ENCODE results near the gene TBX1.

The TBX1 gene

DNA sequence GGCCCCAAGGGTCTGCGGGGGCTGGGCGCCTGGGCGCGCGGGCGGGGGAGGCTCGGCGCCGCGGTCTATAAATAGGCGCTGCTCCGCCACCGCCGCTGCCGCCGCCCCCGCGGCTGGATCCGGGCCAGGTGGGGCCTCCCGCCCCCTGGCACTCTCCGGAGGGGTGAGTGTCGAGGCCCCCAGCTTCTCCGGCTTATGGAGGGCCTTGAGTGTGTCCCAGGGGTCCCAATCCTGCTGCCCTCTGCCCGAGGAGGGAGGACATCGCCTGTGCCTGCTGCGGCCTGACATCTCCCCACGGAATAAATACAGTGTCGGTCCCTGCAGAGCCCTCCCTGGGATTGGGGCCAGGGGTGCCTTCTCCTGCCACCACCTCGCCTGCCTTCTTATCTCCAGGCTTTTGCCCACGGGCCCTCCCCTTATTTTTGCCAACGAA, 41.5 kb upstream of the TBX1 start:
- Mint-ChIP-seq H3K36me3 (ENCODE audit: low read depth) (peaks cover 22% of the 10 kb centered on the region), H3K9me3 (no peaks in the 10 kb centered on the region), H3K4me3 (peak overlapping the region; percentile 82 to 89 (median 87)), H3K4me1 (peaks cover 33% of the 10 kb centered on the region), H3K27ac (peak overlapping the region in 1 of 3 experiments; percentile 25), H3K27me3 (ENCODE audit: low read depth) (peaks cover 48% of the 10 kb centered on the region)
- TF ChIP-seq, protein P1, sequence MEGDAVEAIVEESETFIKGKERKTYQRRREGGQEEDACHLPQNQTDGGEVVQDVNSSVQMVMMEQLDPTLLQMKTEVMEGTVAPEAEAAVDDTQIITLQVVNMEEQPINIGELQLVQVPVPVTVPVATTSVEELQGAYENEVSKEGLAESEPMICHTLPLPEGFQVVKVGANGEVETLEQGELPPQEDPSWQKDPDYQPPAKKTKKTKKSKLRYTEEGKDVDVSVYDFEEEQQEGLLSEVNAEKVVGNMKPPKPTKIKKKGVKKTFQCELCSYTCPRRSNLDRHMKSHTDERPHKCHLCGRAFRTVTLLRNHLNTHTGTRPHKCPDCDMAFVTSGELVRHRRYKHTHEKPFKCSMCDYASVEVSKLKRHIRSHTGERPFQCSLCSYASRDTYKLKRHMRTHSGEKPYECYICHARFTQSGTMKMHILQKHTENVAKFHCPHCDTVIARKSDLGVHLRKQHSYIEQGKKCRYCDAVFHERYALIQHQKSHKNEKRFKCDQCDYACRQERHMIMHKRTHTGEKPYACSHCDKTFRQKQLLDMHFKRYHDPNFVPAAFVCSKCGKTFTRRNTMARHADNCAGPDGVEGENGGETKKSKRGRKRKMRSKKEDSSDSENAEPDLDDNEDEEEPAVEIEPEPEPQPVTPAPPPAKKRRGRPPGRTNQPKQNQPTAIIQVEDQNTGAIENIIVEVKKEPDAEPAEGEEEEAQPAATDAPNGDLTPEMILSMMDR (IDR thresholded peaks at IDR 0.05; ENCODE audit: unreplicated experiment in 3 of 3) = no peak

DNA sequence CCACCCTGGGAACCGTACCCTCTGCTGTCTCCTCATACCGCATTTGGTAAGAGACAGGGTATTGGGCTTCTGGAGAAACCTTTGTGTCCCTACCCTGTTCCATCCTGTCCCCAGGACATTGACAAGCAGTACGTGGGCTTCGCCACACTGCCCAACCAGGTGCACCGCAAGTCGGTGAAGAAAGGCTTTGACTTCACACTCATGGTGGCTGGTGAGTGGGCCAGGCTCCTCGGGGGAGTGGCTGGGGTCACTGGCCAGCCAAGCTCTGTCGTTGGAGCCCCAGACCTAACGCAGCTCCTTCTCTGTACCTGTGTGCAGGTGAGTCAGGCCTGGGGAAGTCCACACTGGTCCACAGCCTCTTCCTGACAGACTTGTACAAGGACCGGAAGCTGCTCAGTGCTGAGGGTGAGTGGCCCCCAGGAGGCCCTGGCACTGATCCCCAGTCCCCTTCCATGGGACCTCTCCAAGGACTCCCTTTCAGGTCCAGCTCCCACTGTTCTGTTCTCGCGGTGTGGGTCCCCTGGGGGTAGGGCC, 41.0 kb upstream of the TBX1 start:
- no peaks in the 10 kb centered on the region for H3K9me3 Mint-ChIP-seq
- H3K36me3 Mint-ChIP-seq (ENCODE audit: low read depth) = peaks cover 22% of the 10 kb centered on the region
- peaks cover 33% of the 10 kb centered on the region for H3K4me1 Mint-ChIP-seq
- TF ChIP-seq, protein P1 (IDR thresholded peaks at IDR 0.05; ENCODE audit: unreplicated experiment in 3 of 3) = no peak
- H3K27ac Mint-ChIP-seq = peak overlapping the region in 1 of 3 experiments; percentile 25
- H3K27me3 Mint-ChIP-seq (ENCODE audit: low read depth) = peaks cover 51% of the 10 kb centered on the region
- H3K4me3 Mint-ChIP-seq = peak overlapping the region; percentile 82 to 89 (median 87)

DNA sequence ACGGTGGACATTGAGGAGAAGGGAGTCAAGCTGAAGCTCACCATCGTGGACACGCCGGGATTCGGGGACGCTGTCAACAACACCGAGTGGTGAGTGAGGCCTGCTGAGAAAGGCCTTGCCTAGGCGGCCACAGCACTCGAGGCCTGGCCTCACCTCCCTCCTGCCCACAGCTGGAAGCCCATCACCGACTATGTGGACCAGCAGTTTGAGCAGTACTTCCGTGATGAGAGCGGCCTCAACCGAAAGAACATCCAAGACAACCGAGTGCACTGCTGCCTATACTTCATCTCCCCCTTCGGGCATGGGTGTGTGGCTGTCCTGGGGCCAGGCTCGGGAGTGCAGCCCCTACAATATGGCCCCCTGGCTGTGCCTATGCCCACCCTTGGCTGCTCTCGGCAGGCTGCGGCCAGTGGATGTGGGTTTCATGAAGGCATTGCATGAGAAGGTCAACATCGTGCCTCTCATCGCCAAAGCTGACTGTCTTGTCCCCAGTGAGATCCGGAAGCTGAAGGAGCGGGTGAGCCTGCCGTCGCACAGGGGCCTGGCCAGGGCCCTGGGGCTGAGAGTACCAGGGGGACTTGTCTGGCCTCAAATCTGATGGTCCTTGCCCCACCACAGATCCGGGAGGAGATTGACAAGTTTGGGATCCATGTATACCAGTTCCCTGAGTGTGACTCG, 40.3 kb upstream of the TBX1 start:
- TF ChIP-seq, protein P1 (IDR thresholded peaks at IDR 0.05; ENCODE audit: unreplicated experiment in 3 of 3) = no peak
- no peaks in the 10 kb centered on the region for H3K9me3 Mint-ChIP-seq
- H3K4me1 Mint-ChIP-seq = peaks cover 33% of the 10 kb centered on the region
- no peak overlapping the region for H3K27ac Mint-ChIP-seq
- peak overlapping the region; percentile 82 to 89 (median 87) for H3K4me3 Mint-ChIP-seq
- peaks cover 22% of the 10 kb centered on the region for H3K36me3 Mint-ChIP-seq (ENCODE audit: low read depth)
- H3K27me3 Mint-ChIP-seq (ENCODE audit: low read depth) = peaks cover 58% of the 10 kb centered on the region

DNA sequence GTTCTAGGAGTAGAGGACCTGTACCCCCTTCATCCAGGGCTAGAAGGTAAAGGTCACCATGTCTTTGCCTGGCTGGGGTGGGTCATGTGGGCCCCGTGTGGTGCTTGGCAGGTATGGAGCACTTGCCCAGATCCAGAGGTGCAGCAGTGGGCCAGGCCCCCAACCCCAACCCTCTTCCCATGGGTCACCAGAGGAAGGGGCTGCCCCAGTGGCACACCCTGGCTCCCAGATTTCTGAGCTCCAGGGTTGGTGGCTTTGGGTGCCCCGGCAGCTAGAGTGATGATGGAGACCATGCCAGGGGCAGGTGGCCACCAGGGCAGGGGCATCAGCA, 39.6 kb upstream of the TBX1 start:
- peaks cover 33% of the 10 kb centered on the region for H3K4me1 Mint-ChIP-seq
- H3K36me3 Mint-ChIP-seq (ENCODE audit: low read depth) = peaks cover 22% of the 10 kb centered on the region
- no peaks in the 10 kb centered on the region for H3K9me3 Mint-ChIP-seq
- peaks cover 65% of the 10 kb centered on the region for H3K27me3 Mint-ChIP-seq (ENCODE audit: low read depth)
- H3K4me3 Mint-ChIP-seq = peak overlapping the region; percentile 43 to 89 (median 78)
- no peak overlapping the region for H3K27ac Mint-ChIP-seq
- TF ChIP-seq, protein P1 (IDR thresholded peaks at IDR 0.05; ENCODE audit: unreplicated experiment in 3 of 3) = no peak

DNA sequence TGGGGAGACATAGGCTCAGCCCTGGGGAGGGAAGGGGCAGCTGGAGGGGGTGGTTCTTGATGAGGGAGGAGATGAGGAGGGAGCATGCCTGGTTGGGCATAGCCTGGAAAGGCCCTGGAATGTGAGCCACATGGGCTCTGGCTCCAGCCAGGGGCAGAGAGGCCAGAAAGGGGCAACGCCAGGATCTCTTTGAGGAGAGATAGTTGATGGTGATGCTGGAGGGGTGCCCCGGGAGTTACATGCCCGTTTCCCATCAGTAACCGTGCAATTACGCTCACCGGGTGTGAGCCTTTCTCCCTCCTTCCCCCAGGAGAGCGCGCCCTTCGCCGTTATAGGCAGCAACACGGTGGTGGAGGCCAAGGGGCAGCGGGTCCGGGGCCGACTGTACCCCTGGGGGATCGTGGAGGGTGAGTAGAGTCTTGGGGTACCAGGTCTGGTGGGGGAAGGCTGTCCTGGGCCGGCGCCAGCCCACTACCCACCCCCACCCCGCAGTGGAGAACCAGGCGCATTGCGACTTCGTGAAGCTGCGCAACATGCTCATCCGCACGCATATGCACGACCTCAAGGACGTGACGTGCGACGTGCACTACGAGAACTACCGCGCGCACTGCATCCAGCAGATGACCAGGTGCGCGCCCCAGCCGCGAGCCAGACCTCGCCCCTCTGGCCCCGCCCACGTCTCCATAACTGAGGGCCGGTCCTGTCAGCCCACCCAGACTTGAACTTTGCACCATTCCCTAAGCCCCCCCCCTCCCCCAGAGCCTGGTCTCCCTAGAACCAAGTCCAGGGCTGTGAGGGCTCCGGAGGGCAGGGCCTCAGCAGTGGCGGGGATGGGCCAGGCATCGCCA, 39.0 kb upstream of the TBX1 start:
- Mint-ChIP-seq H3K27ac (no peak overlapping the region), H3K4me3 (peak overlapping the region in 2 of 3 experiments; percentile 12 to 43), H3K9me3 (no peaks in the 10 kb centered on the region), H3K27me3 (ENCODE audit: low read depth) (peaks cover 71% of the 10 kb centered on the region), H3K36me3 (ENCODE audit: low read depth) (peaks cover 22% of the 10 kb centered on the region), H3K4me1 (peaks cover 29% of the 10 kb centered on the region)
- TF ChIP-seq, protein P1 (IDR thresholded peaks at IDR 0.05; ENCODE audit: unreplicated experiment in 3 of 3) = no peak
